Small intestine (tissue), 7 donors: Measurements from ENCODE around the gene SFXN5. TPM values are rescaled to one million over a fixed set of nuclear protein-coding genes. Genes with fewer than 3 reads are reported as not detected.

ENCODE experiments used
- DNase-seq, 2 donors: peaks; one replicate each; pipeline versions ENCODE4 v3.0.0 to v3.0.0-alpha.2; 2013
- FAIRE-seq: peaks from 2 replicates; lab custom pipeline; 2012; peaks lifted over from hg19 to GRCh38; lab: Jason Lieb, UNC
- H3K27ac ChIP-seq, 3 donors: one replicate each; pipeline ENCODE4 v1.5.1; 2013; ENCODE audit warnings: low read length in 2 of 3, mild to moderate bottlenecking in 2 of 3, control low read depth in 1 of 3, inconsistent platforms in 1 of 3, low read depth in 1 of 3, moderate library complexity in 1 of 3
- H3K27me3 ChIP-seq, 3 donors: one replicate each; pipeline ENCODE4 v1.6.1; 2013; ENCODE audit warnings: low read length in 3 of 3, inconsistent platforms in 1 of 3; ENCODE audit not compliant: control insufficient read depth in 3 of 3, insufficient read depth in 3 of 3
- H3K36me3 ChIP-seq, 3 donors: one replicate each; pipeline ENCODE4 v1.6.1; 2013; ENCODE audit warnings: low read length in 3 of 3, inconsistent platforms in 1 of 3, low read depth in 1 of 3, mild to moderate bottlenecking in 1 of 3, moderate library complexity in 1 of 3; ENCODE audit not compliant: control insufficient read depth in 3 of 3, insufficient read depth in 2 of 3
- H3K4me1 ChIP-seq, 3 donors: one replicate each; pipeline ENCODE4 v1.6.1; 2013; ENCODE audit warnings: low read length in 2 of 3, inconsistent platforms in 1 of 3, low read depth in 1 of 3, mild to moderate bottlenecking in 1 of 3, moderate library complexity in 1 of 3; ENCODE audit not compliant: control insufficient read depth in 3 of 3, insufficient read depth in 2 of 3
- H3K4me3 ChIP-seq, 3 donors: one replicate each; pipeline ENCODE4 v1.5.1; 2013; ENCODE audit warnings: low read length in 3 of 3, control low read depth in 1 of 3, inconsistent platforms in 1 of 3, low read depth in 1 of 3, mild to moderate bottlenecking in 1 of 3, moderate library complexity in 1 of 3
- H3K9me3 ChIP-seq, 2 donors: one replicate each; pipeline ENCODE4 v1.6.1; 2013; ENCODE audit warnings: low read depth in 1 of 2, low read length in 1 of 2; ENCODE audit not compliant: control insufficient read depth in 2 of 2, insufficient read depth in 1 of 2
- WGBS, 3 donors: extraction: QIAGEN DNeasy Blood & Tissue Kit; methylation state at CpG; one replicate each; pipeline ENCODE4 v1.1.7; 2013; 5-methylcytosine and 5-hydroxymethylcytosine counted together
- polyA plus RNA-seq, 4 donors: library from polyadenylated mRNA; stranded (reverse) in 3 of 4; unstranded in 1 of 4; fragments of 200-250 nt in 3 of 4; fragments of 120-200 nt in 1 of 4; gene quantifications; one replicate each; pipeline versions ENCODE4 v1.2.1 to v1.2.3, GENCODE V29; 2013
- donor health status: healthy with polysubstance abuse.
- donor health status: control.
- donor health status: control.
- donor health status: Bipolar disorder and iron deficiency.
- donor health status: healthy.

The SFXN5 gene
- polyA plus RNA-seq, 4 donors = 5.4 to 28.5 (median 9.8) TPM

- no peaks in the 10 kb centered on the region for H3K9me3 ChIP-seq
- H3K36me3 ChIP-seq = peaks cover 0 to 18% (median 5%) of the 10 kb centered on the region in 3 donors
- DNase-seq (no peak), FAIRE-seq (no peak)
- 27 to 94% (median 82%) methylated on average over 1 of the region's 1 CpG for WGBS, 3 donors
- H3K27ac ChIP-seq = no peak overlapping the region
- no peak overlapping the region for H3K4me3 ChIP-seq
- H3K4me1 ChIP-seq = peaks cover 0 to 13% (median 6%) of the 10 kb centered on the region in 3 donors
- H3K27me3 ChIP-seq = no peaks in the 10 kb centered on the region
Observed at GRCh38 chr2:73027340-73027739, 44.2 kb downstream of the SFXN5 start.

- FAIRE-seq = no peak
- Histone ChIP-seq H3K9me3 (no peaks in the 10 kb centered on the region), H3K27ac (no peak overlapping the region), H3K36me3 (peaks cover 0 to 35% (median 12%) of the 10 kb centered on the region in 3 donors), H3K4me3 (no peak overlapping the region), H3K4me1 (no peaks in the 10 kb centered on the region), H3K27me3 (no peaks in the 10 kb centered on the region)
- no peak for DNase-seq
- 70 to 87% (median 83%) methylated on average over 1 of the region's 1 CpG for WGBS, 3 donors
Observed at GRCh38 chr2:73023497-73023896, 48.0 kb downstream of the SFXN5 start.

DNA sequence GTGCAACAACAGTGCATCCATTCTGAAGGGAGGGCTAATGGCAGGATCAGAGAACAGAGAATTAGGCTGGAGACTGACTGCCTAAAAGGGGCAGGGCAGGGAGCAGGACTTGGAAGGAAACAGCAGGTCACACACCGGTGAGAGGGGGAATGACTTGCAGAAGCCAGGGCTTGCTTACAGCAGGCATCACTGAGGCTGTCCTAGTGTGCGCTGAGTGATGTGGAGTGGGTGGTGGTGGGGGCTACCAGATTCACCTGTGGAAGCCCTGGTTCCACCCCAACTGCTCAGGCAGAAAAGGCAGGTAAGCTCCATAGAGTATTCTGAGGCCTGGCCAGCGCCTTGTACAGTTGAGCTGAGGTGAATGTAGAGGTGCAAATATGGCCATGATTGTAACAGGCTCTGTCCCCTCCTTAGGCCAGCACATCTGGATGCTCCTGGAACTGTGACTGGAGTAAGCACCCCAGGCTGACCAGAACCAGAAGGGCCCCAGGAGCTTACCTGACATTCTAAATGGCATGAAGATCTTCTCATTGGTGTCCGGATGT lies 49.4 kb downstream of the SFXN5 start:
- Histone ChIP-seq H3K27me3 (no peaks in the 10 kb centered on the region), H3K4me1 (no peaks in the 10 kb centered on the region), H3K36me3 (peaks cover 0 to 33% (median 8%) of the 10 kb centered on the region in 3 donors), H3K27ac (no peak overlapping the region), H3K9me3 (no peaks in the 10 kb centered on the region), H3K4me3 (no peak overlapping the region)
- no peak for FAIRE-seq
- 93 to 100% (median 96%) methylated on average over 4 of the region's 4 CpGs for WGBS, 3 donors
- DNase-seq = no peak

DNA sequence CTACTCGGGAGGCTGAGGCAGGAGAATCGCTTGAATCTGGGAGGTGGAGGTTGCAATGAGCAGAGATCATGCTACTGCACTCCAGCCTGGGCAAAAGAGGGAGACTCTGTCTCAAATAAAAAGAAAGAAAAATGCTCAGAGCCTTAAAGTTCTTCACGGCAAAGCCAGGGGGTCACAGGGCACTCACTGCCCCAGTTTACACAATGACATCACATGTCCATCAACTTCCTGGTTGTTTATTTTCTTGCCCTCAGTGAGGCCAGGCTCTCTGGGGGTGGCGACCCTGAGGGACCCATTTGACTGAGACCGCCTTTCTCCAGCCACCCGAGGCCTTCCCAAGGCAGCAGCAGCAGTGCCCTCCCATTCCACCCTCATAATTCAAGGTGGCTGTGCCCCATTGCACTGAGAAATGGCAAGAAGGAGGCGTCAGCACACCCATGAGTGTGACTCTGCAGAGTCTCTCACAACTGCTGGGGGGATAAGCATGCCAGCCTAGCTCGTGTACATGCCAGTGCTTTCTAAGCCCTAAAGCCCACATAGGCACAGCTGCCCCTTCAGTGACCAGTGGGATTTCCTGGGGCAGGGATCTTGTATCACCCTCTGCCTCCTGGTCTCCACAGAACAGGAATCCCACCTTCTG lies 50.0 kb downstream of the SFXN5 start:
- no peak for DNase-seq
- WGBS, 3 donors = 78 to 86% (median 82%) methylated on average over 8 of the region's 8 CpGs

DNA sequence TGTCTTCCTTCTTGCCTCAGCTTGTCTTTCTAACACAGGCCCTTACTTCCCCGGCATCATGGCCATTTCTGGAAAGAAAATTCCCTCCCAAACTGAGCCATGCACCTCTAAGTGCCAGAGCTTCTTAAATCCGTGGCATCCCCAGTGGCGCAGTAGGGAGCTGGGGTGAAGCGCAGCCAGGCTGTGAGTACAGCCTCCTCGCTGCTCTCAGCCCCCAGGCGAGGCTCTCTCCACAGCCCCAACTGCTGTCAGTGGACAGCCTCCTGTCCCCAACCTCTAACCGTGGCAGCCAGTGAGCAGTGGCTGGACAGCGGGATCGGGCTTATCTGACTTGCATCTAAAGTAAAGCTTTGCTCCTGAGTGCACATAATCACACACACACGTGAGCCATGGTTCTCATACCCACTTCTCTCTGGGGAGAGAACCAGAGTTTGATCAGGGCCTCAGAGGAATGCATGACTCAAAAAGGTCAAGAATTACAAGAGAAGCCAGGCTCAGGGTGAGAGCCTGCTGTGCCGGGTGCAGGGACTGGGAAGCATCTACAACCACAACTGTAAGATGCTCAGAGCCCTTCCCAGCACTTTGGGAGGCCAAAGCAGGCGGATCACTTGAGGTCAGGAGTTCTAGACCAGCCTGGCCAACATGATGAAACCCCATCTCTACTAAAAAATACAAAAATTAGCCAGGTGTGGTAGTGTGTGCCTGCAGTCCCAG lies 50.7 kb downstream of the SFXN5 start:
- no peak for FAIRE-seq
- H3K27ac ChIP-seq = no peak overlapping the region
- H3K4me3 ChIP-seq = no peak overlapping the region
- H3K9me3 ChIP-seq = no peaks in the 10 kb centered on the region
- no peaks in the 10 kb centered on the region for H3K4me1 ChIP-seq
- DNase-seq = no peak
- H3K36me3 ChIP-seq = peaks cover 0 to 32% (median 8%) of the 10 kb centered on the region in 3 donors
- 90 to 92% (median 92%) methylated on average over 12 of the region's 12 CpGs for whole genome bisulfite sequencing, 3 donors
- H3K27me3 ChIP-seq = no peaks in the 10 kb centered on the region

More for the DNA sequence above, 50.0 kb downstream of the SFXN5 start:
- H3K4me1 ChIP-seq = no peaks in the 10 kb centered on the region
- H3K27ac ChIP-seq = no peak overlapping the region
- no peaks in the 10 kb centered on the region for H3K27me3 ChIP-seq
- H3K4me3 ChIP-seq = no peak overlapping the region
- FAIRE-seq = no peak
- H3K9me3 ChIP-seq = no peaks in the 10 kb centered on the region
- peaks cover 0 to 33% (median 8%) of the 10 kb centered on the region in 3 donors for H3K36me3 ChIP-seq

DNA sequence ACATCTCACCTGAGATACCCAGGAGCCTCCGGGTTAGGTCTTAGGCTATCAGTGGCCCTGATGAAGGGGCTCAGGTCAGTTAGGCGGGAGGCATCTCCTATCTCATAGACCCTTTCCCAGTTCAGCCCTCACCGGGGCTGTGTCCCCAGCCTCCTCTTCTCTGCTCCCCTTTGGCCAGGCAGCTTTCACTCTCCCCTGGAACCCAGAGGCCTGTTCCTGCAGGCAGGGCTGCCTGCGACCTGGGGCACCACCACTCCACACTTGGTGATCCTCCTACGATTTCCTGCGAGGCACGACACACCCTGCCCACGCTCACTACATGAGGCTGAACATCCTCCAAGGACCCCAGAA lies 51.2 kb downstream of the SFXN5 start:
- 86 to 90% (median 87%) methylated on average over 8 of the region's 8 CpGs for WGBS, 3 donors
- no peak overlapping the region for H3K27ac ChIP-seq
- H3K4me3 ChIP-seq = no peak overlapping the region
- no peak for DNase-seq
- H3K4me1 ChIP-seq = no peaks in the 10 kb centered on the region
- H3K9me3 ChIP-seq = no peaks in the 10 kb centered on the region
- no peak for FAIRE-seq
- peaks cover 0 to 29% (median 8%) of the 10 kb centered on the region in 3 donors for H3K36me3 ChIP-seq
- H3K27me3 ChIP-seq = no peaks in the 10 kb centered on the region

GRCh38 chr2:73018188-73018825 lies 53.2 kb downstream of the SFXN5 start:
- Histone ChIP-seq H3K4me1 (no peaks in the 10 kb centered on the region), H3K36me3 (peaks cover 0 to 26% (median 8%) of the 10 kb centered on the region in 3 donors), H3K9me3 (no peaks in the 10 kb centered on the region), H3K27me3 (no peaks in the 10 kb centered on the region), H3K27ac (no peak overlapping the region), H3K4me3 (no peak overlapping the region)
- no peak for FAIRE-seq
- WGBS, 3 donors = 91 to 96% (median 92%) methylated on average over 2 of the region's 2 CpGs
- no peak for DNase-seq

- H3K4me1 ChIP-seq = no peaks in the 10 kb centered on the region
- H3K9me3 ChIP-seq = no peaks in the 10 kb centered on the region
- H3K4me3 ChIP-seq = no peak overlapping the region
- H3K36me3 ChIP-seq = peaks cover 0 to 7% (median 0%) of the 10 kb centered on the region in 3 donors
- no peak overlapping the region for H3K27ac ChIP-seq
- WGBS, 3 donors = 90 to 98% (median 96%) methylated on average over 3 of the region's 3 CpGs
- no peak for DNase-seq
- FAIRE-seq = no peak
- H3K27me3 ChIP-seq = no peaks in the 10 kb centered on the region
Observed at GRCh38 chr2:73013936-73014335, 57.6 kb downstream of the SFXN5 start.
